PC-3 (cell line): ENCODE measurements around the gene TMEM164.

ENCODE experiments used
- CTCF ChIP-seq: fragments of 300-600 bp; sonication (generic); conservative IDR thresholded peaks from 2 replicates; pipeline ENCODE4 v1.5.1; 2017; ENCODE audit warnings: antibody characterized with exemption, low read depth, mild to moderate bottlenecking, low read length
- EZH2 ChIP-seq: fragments of 300-600 bp; sonication (generic); IDR thresholded peaks from one replicate; pipeline ENCODE4 v1.6.1; 2017; ENCODE audit warnings: antibody characterized with exemption, mild to moderate bottlenecking, low read length; ENCODE audit not compliant: unreplicated experiment

GRCh38 chrX:109966246-109966645 lies 36.7 kb upstream of the TMEM164 start:
- TF ChIP-seq EZH2 = no peak
- TF ChIP-seq CTCF = no peak
